Liver (tissue), 9 donors: ENCODE results near the gene SLC15A2. TPM values are rescaled to one million over a fixed set of nuclear protein-coding genes. Genes with fewer than 3 reads are reported as not detected.

ENCODE experiments used
- DNase-seq: peaks from one replicate; pipeline ENCODE4 v3.0.0-alpha.2; 2017; ENCODE audit warnings: low spot score
- H3K27ac ChIP-seq, 2 donors: one replicate each; pipeline ENCODE4 v1.7.0; 2013; ENCODE audit warnings: inconsistent platforms in 2 of 2, low read length in 2 of 2, control low read depth in 1 of 2, low read depth in 1 of 2, mild to moderate bottlenecking in 1 of 2
- H3K27me3 ChIP-seq, 4 donors: one replicate each; pipeline versions ENCODE4 v1.6.1 to v1.7.0; 2013; ENCODE audit warnings: low read length in 3 of 4, inconsistent platforms in 1 of 4, mild to moderate bottlenecking in 1 of 4, moderate library complexity in 1 of 4; ENCODE audit not compliant: control insufficient read depth in 4 of 4, insufficient read depth in 4 of 4
- H3K36me3 ChIP-seq, 4 donors: one replicate each; pipeline versions ENCODE4 v1.6.1 to v1.7.0; 2013; ENCODE audit warnings: low read length in 3 of 4, mild to moderate bottlenecking in 3 of 4, low read depth in 1 of 4, moderate library complexity in 1 of 4; ENCODE audit not compliant: control insufficient read depth in 4 of 4, insufficient read depth in 3 of 4
- H3K4me1 ChIP-seq, 4 donors: one replicate each; pipeline versions ENCODE4 v1.6.1 to v1.7.0; 2013; ENCODE audit warnings: low read length in 3 of 4, mild to moderate bottlenecking in 3 of 4, moderate library complexity in 1 of 4; ENCODE audit not compliant: control insufficient read depth in 4 of 4, insufficient read depth in 4 of 4
- H3K4me3 ChIP-seq, 3 donors: one replicate each; pipeline versions ENCODE4 v1.6.1 to v1.7.0; 2013; ENCODE audit warnings: low read length in 3 of 3, control low read depth in 1 of 3, low read depth in 1 of 3, mild to moderate bottlenecking in 1 of 3
- H3K9ac ChIP-seq, 2 donors: one replicate each; pipeline ENCODE4 v1.7.0; 2013; ENCODE audit warnings: low read length in 2 of 2, mild to moderate bottlenecking in 2 of 2, moderate library complexity in 2 of 2, control low read depth in 1 of 2, low read depth in 1 of 2
- H3K9me3 ChIP-seq, 4 donors: one replicate each; pipeline versions ENCODE4 v1.6.1 to v1.7.0; 2013; ENCODE audit warnings: low read length in 3 of 4; ENCODE audit not compliant: control insufficient read depth in 4 of 4
- ATF3 ChIP-seq: IDR thresholded peaks from 2 replicates; pipeline ENCODE4 v1.6.1; 2016; ENCODE audit warnings: antibody characterized with exemption
- CTCF ChIP-seq: fragments of 150-350 bp; IDR thresholded peaks from 2 replicates; pipeline ENCODE4 v1.5.1; 2017; ENCODE audit warnings: improper control_type of control experiment, low read depth, low read length; ENCODE audit not compliant: missing input control
- EGR1 ChIP-seq, 2 donors: IDR thresholded peaks; 2 replicates each; pipeline ENCODE4 v1.6.1; 2016 to 2018; ENCODE audit warnings: antibody characterized with exemption in 2 of 2, low read depth in 2 of 2
- FOXA1 ChIP-seq: IDR thresholded peaks from 2 replicates; pipeline ENCODE4 v1.6.1; 2016; ENCODE audit warnings: antibody characterized with exemption
- FOXA2 ChIP-seq: IDR thresholded peaks from 2 replicates; pipeline ENCODE4 v1.6.1; 2016; ENCODE audit warnings: antibody characterized with exemption
- GABPA ChIP-seq, 2 donors: IDR thresholded peaks in 1 of 2; conservative IDR thresholded peaks in 1 of 2; 2 replicates each; pipeline ENCODE4 v1.6.1; 2016; ENCODE audit warnings: antibody characterized with exemption in 2 of 2, mild to moderate bottlenecking in 1 of 2, moderate library complexity in 1 of 2
- HNF4A ChIP-seq, 2 donors: conservative IDR thresholded peaks; 2 replicates each; pipeline ENCODE4 v1.6.1; 2016; ENCODE audit warnings: antibody characterized with exemption in 2 of 2, mild to moderate bottlenecking in 2 of 2
- HNF4G ChIP-seq: IDR thresholded peaks from 2 replicates; pipeline ENCODE4 v1.6.1; 2016; ENCODE audit warnings: antibody characterized with exemption
- JUND ChIP-seq, 2 donors: IDR thresholded peaks; 2 replicates each; pipeline ENCODE4 v1.6.1; 2016; ENCODE audit warnings: antibody characterized with exemption in 2 of 2
- MAX ChIP-seq: IDR thresholded peaks from 2 replicates; pipeline ENCODE4 v1.6.1; 2016; ENCODE audit warnings: antibody characterized with exemption
- NR2F2 ChIP-seq: IDR thresholded peaks from 2 replicates; pipeline ENCODE4 v1.6.1; 2016; ENCODE audit warnings: antibody characterized with exemption
- RAD21 ChIP-seq, 2 donors: IDR thresholded peaks; 2 replicates each; pipeline ENCODE4 v1.6.1; 2016; ENCODE audit warnings: antibody characterized with exemption in 2 of 2, mild to moderate bottlenecking in 2 of 2
- REST ChIP-seq: IDR thresholded peaks from 2 replicates; pipeline ENCODE4 v1.6.1; 2016; ENCODE audit warnings: antibody characterized with exemption, mild to moderate bottlenecking
- RXRA ChIP-seq, 2 donors: IDR thresholded peaks; 2 replicates each; pipeline ENCODE4 v1.6.1; 2017 to 2018; ENCODE audit warnings: antibody characterized with exemption in 2 of 2, mild to moderate bottlenecking in 1 of 2
- SP1 ChIP-seq: IDR thresholded peaks from 2 replicates; pipeline ENCODE4 v1.6.1; 2018; ENCODE audit warnings: antibody characterized with exemption, mild to moderate bottlenecking
- TAF1 ChIP-seq: conservative IDR thresholded peaks from 2 replicates; pipeline ENCODE4 v1.6.1; 2016; ENCODE audit warnings: antibody characterized with exemption, mild to moderate bottlenecking
- YY1 ChIP-seq: IDR thresholded peaks from 2 replicates; pipeline ENCODE4 v1.6.1; 2016; ENCODE audit warnings: antibody characterized with exemption, mild to moderate bottlenecking
- ZBTB33 ChIP-seq: IDR thresholded peaks from 2 replicates; pipeline ENCODE4 v1.6.1; 2016; ENCODE audit warnings: antibody characterized with exemption
- WGBS: extraction: QIAGEN DNeasy Blood & Tissue Kit; methylation state at CpG from one replicate; pipeline ENCODE4 v1.1.7; 2013; 5-methylcytosine and 5-hydroxymethylcytosine counted together
- polyA plus RNA-seq, 2 donors: library from polyadenylated mRNA; stranded (reverse) in 1 of 2; unstranded in 1 of 2; fragments of 200-250 nt in 1 of 2; fragments of >200 nt in 1 of 2; fragmentation: Nextera tagmentation in 1 of 2; extraction: Ambion mirVana in 1 of 2; gene quantifications; one replicate each; pipeline versions ENCODE4 v1.2.1 to v1.2.3, GENCODE V29; 2013 to 2015
- total RNA-seq, 2 donors: library from RNA; depleted of rRNA; stranded (reverse); fragments of >200 nt; gene quantifications; one replicate each; pipeline ENCODE4 v1.2.3, GENCODE V29; 2014
- donor health status: healthy.
- donor health status: healthy.
- donor health status: healthy.
- donor health status: healthy.
- donor health status: healthy.

SLC15A2 gene
- total and polyA plus RNA-seq, 4 donors = 0.20 to 2.3 (median 0.56) TPM

GRCh38 chr3:121870717-121871116 lies 23.5 kb upstream of the SLC15A2 start:
- no peaks in the 10 kb centered on the region for H3K4me1 ChIP-seq
- no peak overlapping the region for H3K27ac ChIP-seq
- no peak overlapping the region for H3K4me3 ChIP-seq
- no peaks in the 10 kb centered on the region for H3K27me3 ChIP-seq
- no peak for TF ChIP-seq YY1
- no peak for TF ChIP-seq HNF4A (conservative IDR thresholded peaks at IDR 0.05)
- no peak for TF ChIP-seq HNF4G
- no peak for TF ChIP-seq GABPA (IDR thresholded peaks at IDR 0.05 in 1 of 2, conservative IDR thresholded peaks at IDR 0.05 in 1 of 2)
- TF ChIP-seq SP1 = no peak
- TF ChIP-seq RAD21 (IDR thresholded peaks at IDR 0.05) = no peak
- no peak for TF ChIP-seq FOXA2
- no peak for TF ChIP-seq EGR1 (IDR thresholded peaks at IDR 0.05; ENCODE audit: low read depth in 2 of 2)
- TF ChIP-seq FOXA1 = no peak
- TF ChIP-seq JUND (IDR thresholded peaks at IDR 0.05) = no peak
- H3K9me3 ChIP-seq = no peaks in the 10 kb centered on the region
- H3K9ac ChIP-seq = no peak overlapping the region
- H3K36me3 ChIP-seq = peaks cover 0 to 3% (median 0%) of the 10 kb centered on the region in 4 donors
- DNase-seq = no peak

- TF ChIP-seq YY1 (no peak), CTCF (no peak), TAF1 (no peak), FOXA1 (no peak), JUND (IDR thresholded peaks at IDR 0.05) (no peak), GABPA (IDR thresholded peaks at IDR 0.05 in 1 of 2, conservative IDR thresholded peaks at IDR 0.05 in 1 of 2) (no peak), MAX (no peak), HNF4G (no peak), FOXA2 (no peak), HNF4A (conservative IDR thresholded peaks at IDR 0.05) (no peak), NR2F2 (no peak), ATF3 (no peak), EGR1 (IDR thresholded peaks at IDR 0.05; ENCODE audit: low read depth in 2 of 2) (no peak), RAD21 (IDR thresholded peaks at IDR 0.05) (no peak)
Observed at GRCh38 chr3:121871430-121871829, 22.8 kb upstream of the SLC15A2 start.

GRCh38 chr3:121878411-121878810 lies 15.8 kb upstream of the SLC15A2 start:
- H3K36me3 ChIP-seq = peaks cover 0 to 3% (median 0%) of the 10 kb centered on the region in 4 donors
- no peak overlapping the region for H3K9ac ChIP-seq
- H3K9me3 ChIP-seq = no peaks in the 10 kb centered on the region
- no peaks in the 10 kb centered on the region for H3K27me3 ChIP-seq
- no peak overlapping the region for H3K4me3 ChIP-seq
- H3K4me1 ChIP-seq = no peaks in the 10 kb centered on the region
- H3K27ac ChIP-seq = no peak overlapping the region
- 85% methylated on average over 1 of the region's 1 CpG for WGBS
- DNase-seq = no peak
- no peak for TF ChIP-seq EGR1 (IDR thresholded peaks at IDR 0.05; ENCODE audit: low read depth in 2 of 2)
- no peak for TF ChIP-seq TAF1
- TF ChIP-seq YY1 = no peak
- TF ChIP-seq FOXA2 = no peak
- TF ChIP-seq ZBTB33 = no peak
- TF ChIP-seq MAX = no peak
- TF ChIP-seq JUND (IDR thresholded peaks at IDR 0.05) = no peak
- TF ChIP-seq RXRA (IDR thresholded peaks at IDR 0.05) = no peak
- no peak for TF ChIP-seq HNF4A (conservative IDR thresholded peaks at IDR 0.05)
- no peak for TF ChIP-seq SP1
- TF ChIP-seq REST = no peak
- TF ChIP-seq HNF4G = no peak
- TF ChIP-seq NR2F2 = no peak
- no peak for TF ChIP-seq GABPA (IDR thresholded peaks at IDR 0.05 in 1 of 2, conservative IDR thresholded peaks at IDR 0.05 in 1 of 2)
- TF ChIP-seq RAD21 (IDR thresholded peaks at IDR 0.05) = no peak

More at GRCh38 chr3:121871430-121871829, 22.8 kb upstream of the SLC15A2 start:
- Histone ChIP-seq H3K27me3 (no peaks in the 10 kb centered on the region), H3K9me3 (no peaks in the 10 kb centered on the region), H3K4me3 (no peak overlapping the region), H3K9ac (no peak overlapping the region), H3K27ac (no peak overlapping the region), H3K36me3 (peaks cover 0 to 3% (median 0%) of the 10 kb centered on the region in 4 donors), H3K4me1 (no peaks in the 10 kb centered on the region)
- WGBS = 84% methylated on average over 1 of the region's 1 CpG
- DNase-seq = no peak
